ENCODE measurements around the gene IL10RB.
"Not testable (repeated sequence)": the region's sequence is repeated elsewhere in the genome, so short reads cannot be mapped to it uniquely, and the experiment has no call there.

IL10RB gene

GRCh38 chr21:33266050-33266788, at the start of gene IL10RB:
Gene IL10RB (plus strand): TSS chr21:33266367. CDS start chr21:33266466, 99 bp downstream.
- Histone ChIP-seq H3K9me3 (ENCODE audit: insufficient read depth, low read depth, low read length) (no peaks in the 10 kb centered on the region), H3K27ac (ENCODE audit: low read length) (no peak within 1 kb of the TSS), H3K27me3 (ENCODE audit: insufficient read depth, low read length) (peaks cover 14% of the 10 kb centered on the region; the same call in 1 of the 2 replicates), H3K4me1 (ENCODE audit: insufficient read depth, low read length) (0 out of 2 replicates have a peak, but pooled peaks cover 4% of the 10 kb centered on the region), H3K9ac (ENCODE audit: low read depth, low read length) (peak within 1 kb of the TSS; percentile 65; the same call in 1 of the 2 replicates), H3K36me3 (ENCODE audit: insufficient read depth, low read depth, low read length) (no peaks in the 10 kb centered on the region), H3K4me3 (ENCODE audit: low read length) (peak within 1 kb of the TSS; percentile 72)

DNA sequence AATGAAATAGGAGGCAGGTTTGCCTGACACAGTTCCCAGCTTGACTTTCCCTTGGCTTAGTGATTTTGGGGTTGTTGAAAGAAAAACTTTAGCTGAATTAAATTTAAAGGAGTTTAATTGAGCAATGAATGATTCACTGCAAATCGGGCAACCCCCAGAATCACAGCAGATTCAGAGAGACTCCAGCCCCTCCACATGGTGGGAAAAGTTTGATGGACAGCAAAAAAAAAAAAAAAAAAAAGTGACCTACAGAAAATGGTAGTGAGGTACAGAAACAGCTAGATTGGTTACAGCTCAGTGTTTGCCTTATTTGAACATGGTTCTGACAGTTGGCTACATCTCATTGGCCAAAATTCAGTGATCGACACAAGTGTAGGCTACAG, 49.0 kb upstream of the IL10RB start:
- no peaks in the 10 kb centered on the region for H3K36me3 ChIP-seq (ENCODE audit: insufficient read depth, low read depth, low read length)
- H3K27ac ChIP-seq (ENCODE audit: low read length) = no peak overlapping the region
- H3K9ac ChIP-seq (ENCODE audit: low read depth, low read length) = no peak overlapping the region
- H3K4me3 ChIP-seq (ENCODE audit: low read length) = peak overlapping the region; percentile 11; the same call in 1 of the 2 replicates
- peaks cover 19% of the 10 kb centered on the region; the same call in 1 of the 2 replicates for H3K4me1 ChIP-seq (ENCODE audit: insufficient read depth, low read length)
- H3K9me3 ChIP-seq (ENCODE audit: insufficient read depth, low read depth, low read length) = no peaks in the 10 kb centered on the region
- 0 out of 2 replicates have a peak, but pooled peaks cover 6% of the 10 kb centered on the region for H3K27me3 ChIP-seq (ENCODE audit: insufficient read depth, low read length)

- H3K9ac ChIP-seq (ENCODE audit: low read depth, low read length) = no peak overlapping the region
- no peak overlapping the region for H3K4me3 ChIP-seq (ENCODE audit: low read length)
- no peak overlapping the region for H3K27ac ChIP-seq (ENCODE audit: low read length)
- H3K36me3 ChIP-seq (ENCODE audit: insufficient read depth, low read depth, low read length) = no peaks in the 10 kb centered on the region
- no peaks in the 10 kb centered on the region for H3K9me3 ChIP-seq (ENCODE audit: insufficient read depth, low read depth, low read length)
- peaks cover 19% of the 10 kb centered on the region; the same call in 1 of the 2 replicates for H3K4me1 ChIP-seq (ENCODE audit: insufficient read depth, low read length)
- 0 out of 2 replicates have a peak, but pooled peaks cover 6% of the 10 kb centered on the region for H3K27me3 ChIP-seq (ENCODE audit: insufficient read depth, low read length)
Measured at GRCh38 chr21:33219300-33219699, 46.9 kb upstream of the IL10RB start.

- peaks cover 19% of the 10 kb centered on the region; the same call in 1 of the 2 replicates for H3K4me1 ChIP-seq (ENCODE audit: insufficient read depth, low read length)
- H3K9ac ChIP-seq (ENCODE audit: low read depth, low read length) = no peak overlapping the region
- no peak overlapping the region for H3K27ac ChIP-seq (ENCODE audit: low read length)
- H3K9me3 ChIP-seq (ENCODE audit: insufficient read depth, low read depth, low read length) = no peaks in the 10 kb centered on the region
- H3K36me3 ChIP-seq (ENCODE audit: insufficient read depth, low read depth, low read length) = no peaks in the 10 kb centered on the region
- no peak overlapping the region for H3K4me3 ChIP-seq (ENCODE audit: low read length)
- 0 out of 2 replicates have a peak, but pooled peaks cover 6% of the 10 kb centered on the region for H3K27me3 ChIP-seq (ENCODE audit: insufficient read depth, low read length)
Measured at GRCh38 chr21:33219954-33220353, 46.2 kb upstream of the IL10RB start.

DNA sequence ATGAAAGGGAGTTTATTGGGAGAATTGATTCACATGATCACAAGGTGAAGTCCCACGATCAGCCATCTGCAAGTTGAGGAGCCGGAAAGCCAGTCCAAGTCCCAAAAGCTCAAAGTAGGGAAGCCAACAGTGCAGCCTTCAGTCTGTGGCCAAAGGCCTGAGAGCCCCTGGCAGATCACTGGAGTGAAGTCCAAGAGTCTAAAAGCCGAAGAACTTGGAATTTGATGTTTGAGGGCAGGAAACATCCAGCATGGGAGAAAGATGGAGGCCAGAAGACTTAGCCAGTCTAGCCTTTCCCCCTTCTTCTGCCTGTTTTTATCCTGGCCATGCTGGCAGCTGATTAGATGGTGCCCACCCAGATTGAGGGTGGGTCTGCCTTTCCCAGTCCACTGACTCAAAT, 40.8 kb upstream of the IL10RB start:
- H3K4me3 ChIP-seq (ENCODE audit: low read length); H3K36me3 ChIP-seq (ENCODE audit: insufficient read depth, low read depth, low read length); H3K27me3 ChIP-seq (ENCODE audit: insufficient read depth, low read length); H3K9ac ChIP-seq (ENCODE audit: low read depth, low read length); H3K4me1 ChIP-seq (ENCODE audit: insufficient read depth, low read length); H3K27ac ChIP-seq (ENCODE audit: low read length); H3K9me3 ChIP-seq (ENCODE audit: insufficient read depth, low read depth, low read length): not testable (repeated sequence)

DNA sequence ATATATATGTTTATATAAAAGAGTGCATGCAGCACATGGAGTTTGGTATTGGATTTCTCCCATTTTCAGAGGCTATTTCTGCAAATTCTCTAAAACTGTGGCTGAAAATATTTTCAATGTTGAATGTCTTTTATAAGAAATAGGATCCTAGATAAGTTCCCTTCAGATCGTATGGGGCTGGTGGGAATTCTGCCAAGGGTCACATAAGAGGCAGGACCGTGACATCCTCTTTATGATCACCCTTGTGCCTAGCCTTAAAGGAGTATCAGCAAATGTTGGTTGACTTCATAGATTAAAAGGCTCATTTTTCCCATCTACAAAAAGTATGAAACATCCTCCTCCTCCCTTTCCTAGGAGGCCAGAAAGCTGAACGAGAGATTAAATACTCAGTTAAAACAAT, 37.7 kb upstream of the IL10RB start:
- no peak overlapping the region for H3K27ac ChIP-seq (ENCODE audit: low read length)
- peaks cover 9% of the 10 kb centered on the region; the same call in 1 of the 2 replicates for H3K4me1 ChIP-seq (ENCODE audit: insufficient read depth, low read length)
- H3K27me3 ChIP-seq (ENCODE audit: insufficient read depth, low read length) = peaks cover 8% of the 10 kb centered on the region; the same call in 1 of the 2 replicates
- no peak overlapping the region for H3K4me3 ChIP-seq (ENCODE audit: low read length)
- no peak overlapping the region for H3K9ac ChIP-seq (ENCODE audit: low read depth, low read length)
- H3K36me3 ChIP-seq (ENCODE audit: insufficient read depth, low read depth, low read length) = no peaks in the 10 kb centered on the region
- H3K9me3 ChIP-seq (ENCODE audit: insufficient read depth, low read depth, low read length) = no peaks in the 10 kb centered on the region

GRCh38 chr21:33229099-33229783, 36.9 kb upstream of the IL10RB start:
- Histone ChIP-seq H3K27me3 (ENCODE audit: insufficient read depth, low read length) (peaks cover 8% of the 10 kb centered on the region; the same call in 1 of the 2 replicates), H3K27ac (ENCODE audit: low read length) (no peak overlapping the region), H3K9me3 (ENCODE audit: insufficient read depth, low read depth, low read length) (no peaks in the 10 kb centered on the region), H3K36me3 (ENCODE audit: insufficient read depth, low read depth, low read length) (no peaks in the 10 kb centered on the region), H3K9ac (ENCODE audit: low read depth, low read length) (no peak overlapping the region), H3K4me1 (ENCODE audit: insufficient read depth, low read length) (peaks cover 9% of the 10 kb centered on the region; the same call in 1 of the 2 replicates), H3K4me3 (ENCODE audit: low read length) (peak overlapping the region; percentile 77)

GRCh38 chr21:33229784-33230544, 36.2 kb upstream of the IL10RB start, which contains the start of gene IFNAR2:
Gene IFNAR2 (plus strand): TSS chr21:33229938. CDS start chr21:33241923, 11,985 bp downstream.
- Histone ChIP-seq H3K36me3 (ENCODE audit: insufficient read depth, low read depth, low read length) (no peaks in the 10 kb centered on the region), H3K4me1 (ENCODE audit: insufficient read depth, low read length) (peaks cover 16% of the 10 kb centered on the region), H3K4me3 (ENCODE audit: low read length) (peak within 1 kb of the TSS; percentile 88), H3K9ac (ENCODE audit: low read depth, low read length) (peak within 1 kb of the TSS; percentile 78; the same call in 1 of the 2 replicates), H3K9me3 (ENCODE audit: insufficient read depth, low read depth, low read length) (no peaks in the 10 kb centered on the region; the same call in 1 of the 2 replicates), H3K27me3 (ENCODE audit: insufficient read depth, low read length) (peaks cover 8% of the 10 kb centered on the region; the same call in 1 of the 2 replicates), H3K27ac (ENCODE audit: low read length) (peak within 1 kb of the TSS; percentile 22)

- peaks cover 19% of the 10 kb centered on the region for H3K4me1 ChIP-seq (ENCODE audit: insufficient read depth, low read length)
Measured at GRCh38 chr21:33230545-33231324, 35.4 kb upstream of the IL10RB start.

DNA sequence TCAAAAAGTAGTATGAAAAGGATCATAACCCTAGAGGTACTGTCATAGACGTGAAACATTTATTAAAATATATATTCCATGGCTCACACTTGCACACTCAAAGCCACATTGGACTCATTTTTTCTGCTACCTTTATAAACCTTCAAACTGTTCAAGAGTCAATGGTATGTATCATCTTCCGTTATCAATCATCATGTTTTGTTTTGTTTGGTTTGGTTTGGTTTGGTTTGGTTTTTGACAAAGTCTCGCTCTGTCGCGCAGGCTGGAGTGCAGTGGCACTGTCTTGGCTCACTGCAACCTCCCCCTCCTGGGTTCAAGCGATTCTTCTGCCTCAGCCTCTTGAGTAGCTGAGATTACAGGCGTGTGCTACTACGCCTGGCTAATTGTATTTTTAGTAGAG, 34.6 kb upstream of the IL10RB start:
- Histone ChIP-seq H3K4me3 (ENCODE audit: low read length) (peak overlapping the region; percentile 88), H3K4me1 (ENCODE audit: insufficient read depth, low read length) (peaks cover 19% of the 10 kb centered on the region), H3K36me3 (ENCODE audit: insufficient read depth, low read depth, low read length) (no peaks in the 10 kb centered on the region; the same call in 1 of the 2 replicates), H3K27ac (ENCODE audit: low read length) (no peak overlapping the region), H3K9ac (ENCODE audit: low read depth, low read length) (no peak overlapping the region), H3K27me3 (ENCODE audit: insufficient read depth, low read length) (peaks cover 8% of the 10 kb centered on the region; the same call in 1 of the 2 replicates), H3K9me3 (ENCODE audit: insufficient read depth, low read depth, low read length) (peaks cover 8% of the 10 kb centered on the region; the same call in 1 of the 2 replicates)

More at GRCh38 chr21:33230545-33231324, 35.4 kb upstream of the IL10RB start:
- no peaks in the 10 kb centered on the region; the same call in 1 of the 2 replicates for H3K36me3 ChIP-seq (ENCODE audit: insufficient read depth, low read depth, low read length)
- peaks cover 4% of the 10 kb centered on the region; the same call in 1 of the 2 replicates for H3K9me3 ChIP-seq (ENCODE audit: insufficient read depth, low read depth, low read length)
- H3K9ac ChIP-seq (ENCODE audit: low read depth, low read length) = peak overlapping the region; percentile 78; the same call in 1 of the 2 replicates
- peaks cover 8% of the 10 kb centered on the region; the same call in 1 of the 2 replicates for H3K27me3 ChIP-seq (ENCODE audit: insufficient read depth, low read length)
- H3K27ac ChIP-seq (ENCODE audit: low read length) = peak overlapping the region; percentile 22
- H3K4me3 ChIP-seq (ENCODE audit: low read length) = peak overlapping the region; percentile 88
